ENCODE data around the gene SRRM5.
"Not testable (repeated sequence)": the region's sequence is repeated elsewhere in the genome, so short reads cannot be mapped to it uniquely, and the experiment has no call there.

The SRRM5 gene

GRCh38 chr19:43616954-43617353 is 5.1 kb downstream of the SRRM5 start:
- DNase-seq: no peak

GRCh38 chr19:43618921-43619261 is 7.0 kb downstream of the SRRM5 start:
- peak; percentile 64 for DNase-seq

- peak; percentile 90 for DNase-seq
Measured at GRCh38 chr19:43619262-43620060, 7.6 kb downstream of the SRRM5 start, which contains the start of gene ZNF428. Gene ZNF428, minus strand, starts transcription at chr19:43619629. Its CDS starts 5,325 bp downstream, at chr19:43614304.

- no peak for DNase-seq
Measured at GRCh38 chr19:43620061-43621001, 8.4 kb downstream of the SRRM5 start.

GRCh38 chr19:43622070-43622469 is 10.2 kb downstream of the SRRM5 start:
- no peak for DNase-seq

GRCh38 chr19:43622956-43623355 is 11.1 kb downstream of the SRRM5 start:
- no peak for DNase-seq

- DNase-seq: no peak
Measured at GRCh38 chr19:43623889-43624670, 12.2 kb downstream of the SRRM5 start.

GRCh38 chr19:43624933-43625332 is 13.0 kb downstream of the SRRM5 start:
- DNase-seq: peak; percentile 90

- DNase-seq: no peak
Measured at GRCh38 chr19:43625918-43626579, 14.2 kb downstream of the SRRM5 start.

GRCh38 chr19:43626838-43627237 is 14.9 kb downstream of the SRRM5 start:
- no peak for DNase-seq

GRCh38 chr19:43628646-43629326 is 16.9 kb downstream of the SRRM5 start:
- no peak for DNase-seq

- DNase-seq: no peak
Measured at GRCh38 chr19:43631491-43631890, 19.6 kb downstream of the SRRM5 start.

- DNase-seq: no peak
Measured at GRCh38 chr19:43633520-43633919, 21.6 kb downstream of the SRRM5 start.

- no peak for DNase-seq
Measured at GRCh38 chr19:43634068-43634467, 22.2 kb downstream of the SRRM5 start.

- DNase-seq: no peak
Measured at GRCh38 chr19:43634506-43634871, 22.6 kb downstream of the SRRM5 start.

- no peak for DNase-seq
Measured at GRCh38 chr19:43634872-43635560, 23.1 kb downstream of the SRRM5 start.

- not testable (repeated sequence) for DNase-seq
Measured at GRCh38 chr19:43635561-43635940, 23.7 kb downstream of the SRRM5 start.

- DNase-seq: no peak
Measured at GRCh38 chr19:43636121-43636683, 24.3 kb downstream of the SRRM5 start.

GRCh38 chr19:43638214-43638994 is 26.5 kb downstream of the SRRM5 start:
- no peak for DNase-seq

GRCh38 chr19:43638995-43639518 is 27.2 kb downstream of the SRRM5 start:
- DNase-seq: no peak
